Large intestine (tissue), 3 donors: ENCODE data around the gene WDR41. TPM values are rescaled to one million over a fixed set of nuclear protein-coding genes. Genes with fewer than 3 reads are reported as not detected.
"Not testable (repeated sequence)": the region's sequence is repeated elsewhere in the genome, so short reads cannot be mapped to it uniquely, and the experiment has no call there.

Source experiments
- DNase-seq, 2 donors: peaks; one replicate each; pipeline versions ENCODE4 v3.0.0 to v3.0.0-alpha.2; 2013
- H3K27ac ChIP-seq: one replicate; pipeline ENCODE4 v1.5.1; 2013; ENCODE audit warnings: low read length
- H3K27me3 ChIP-seq: 2 replicates; pipeline ENCODE4 v1.6.1; 2013; ENCODE audit warnings: low read length; ENCODE audit not compliant: control insufficient read depth, insufficient read depth
- H3K36me3 ChIP-seq: 2 replicates; pipeline ENCODE4 v1.6.1; 2013; ENCODE audit warnings: low read length; ENCODE audit not compliant: control insufficient read depth, insufficient read depth
- H3K4me1 ChIP-seq: one replicate; pipeline ENCODE4 v1.6.1; 2013; ENCODE audit warnings: low read length; ENCODE audit not compliant: control insufficient read depth, insufficient read depth
- H3K4me3 ChIP-seq: one replicate; pipeline ENCODE4 v1.5.1; 2013; ENCODE audit warnings: low read length
- H3K9me3 ChIP-seq: one replicate; pipeline ENCODE4 v1.6.1; 2013; ENCODE audit warnings: mild to moderate bottlenecking, low read depth, low read length, moderate library complexity; ENCODE audit not compliant: control insufficient read depth
- WGBS: methylation state at CpG from one replicate; pipeline ENCODE4 v1.1.5; 2013; ENCODE audit warnings: low lambda C conversion rate; ENCODE audit not compliant: insufficient coverage; 5-methylcytosine and 5-hydroxymethylcytosine counted together
- polyA plus RNA-seq: library from polyadenylated mRNA; unstranded; fragments of 120-200 nt; gene quantifications from one replicate; pipeline ENCODE4 v1.2.1, GENCODE V29; 2013

The WDR41 gene
- polyA plus RNA-seq, 1 donor = 32.2 TPM

DNA sequence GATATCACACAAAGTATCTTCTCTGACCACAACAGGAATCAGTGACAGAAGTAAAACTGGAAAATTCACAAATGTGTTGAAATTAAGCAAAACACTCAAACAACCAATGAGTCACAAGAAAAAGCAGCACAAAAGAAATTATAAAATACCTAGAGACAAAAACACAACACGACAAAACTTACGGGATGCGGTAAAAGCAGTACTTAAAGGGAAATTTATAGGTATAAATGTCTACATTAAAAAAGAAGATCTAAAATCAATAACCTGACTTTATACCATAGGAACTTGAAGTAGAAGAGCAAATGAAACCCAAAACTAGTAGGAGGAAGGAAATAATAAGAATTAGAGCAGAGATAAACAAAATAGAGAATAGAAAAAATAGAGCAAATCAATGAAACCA is 2.8 kb upstream of the WDR41 start:
- H3K27me3 ChIP-seq = peaks cover 2% of the 10 kb centered on the region
- H3K4me3 ChIP-seq = no peak overlapping the region
- WGBS = 100% methylated on average over 2 of the region's 3 CpGs
- no peaks in the 10 kb centered on the region for H3K36me3 ChIP-seq
- no peak overlapping the region for H3K27ac ChIP-seq
- DNase-seq = no peak
- no peaks in the 10 kb centered on the region for H3K9me3 ChIP-seq
- H3K4me1 ChIP-seq = no peaks in the 10 kb centered on the region

DNA sequence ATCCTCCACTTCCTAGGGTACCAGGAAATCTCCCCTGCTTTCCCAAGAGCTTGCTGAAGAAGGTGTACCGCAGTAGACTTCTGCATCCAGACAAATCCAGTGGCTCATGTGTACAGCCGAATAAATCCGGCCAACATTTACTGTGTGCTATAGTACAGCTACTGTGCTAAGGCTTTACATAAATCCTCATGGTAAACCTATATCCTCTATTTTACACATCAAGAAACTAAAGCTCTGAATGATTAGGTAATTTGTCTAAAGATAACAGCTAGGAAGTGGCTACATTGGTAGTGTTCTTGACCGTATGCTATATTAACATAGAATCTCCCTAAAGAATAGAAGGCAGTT is 511 bp upstream of the WDR41 start:
- H3K4me1 ChIP-seq = no peaks in the 10 kb centered on the region

DNA sequence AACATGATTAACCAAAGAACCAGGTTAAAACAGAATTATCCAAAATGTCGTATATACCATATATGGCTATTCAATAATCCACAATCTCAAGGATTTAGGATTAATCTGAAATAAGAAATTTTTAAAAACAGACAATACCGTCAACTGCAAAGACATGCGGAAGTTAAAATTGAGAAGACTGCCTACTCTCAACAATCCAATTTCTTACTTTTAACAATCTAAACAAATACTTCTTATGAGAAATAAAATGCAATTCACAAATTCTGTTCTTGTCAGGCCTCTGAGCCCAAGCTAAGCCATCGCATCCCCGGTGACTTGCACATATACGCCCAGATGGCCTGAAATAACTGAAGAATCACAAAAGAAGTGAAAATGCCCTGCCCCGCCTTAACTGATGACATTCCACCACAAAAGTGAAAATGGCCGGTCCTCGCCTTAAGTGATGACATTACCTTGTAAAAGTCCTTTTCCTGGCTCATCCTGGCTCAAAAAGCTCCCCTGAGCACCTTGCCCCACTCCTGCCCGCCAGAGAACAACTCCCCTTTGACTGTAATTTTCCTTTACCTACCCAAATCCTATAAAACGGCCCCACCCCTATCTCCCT is 1.3 kb downstream of the WDR41 start:
- not testable (repeated sequence) for H3K4me1 ChIP-seq, H3K9me3 ChIP-seq, H3K36me3 ChIP-seq, H3K27me3 ChIP-seq, H3K27ac ChIP-seq
- peak overlapping the region; percentile 90 for H3K4me3 ChIP-seq
- WGBS = 58% methylated on average over 5 of the region's 11 CpGs
- DNase-seq = peak in 1 of 2 donors; percentile 15

More for the DNA sequence above, 511 bp upstream of the WDR41 start:
- 80% methylated on average over 1 of the region's 4 CpGs for WGBS
- no peak overlapping the region for H3K4me3 ChIP-seq
- H3K27ac ChIP-seq = no peak overlapping the region
- peaks cover 2% of the 10 kb centered on the region for H3K27me3 ChIP-seq
- no peaks in the 10 kb centered on the region for H3K9me3 ChIP-seq
- peaks cover 4% of the 10 kb centered on the region for H3K36me3 ChIP-seq
- DNase-seq = no peak

DNA sequence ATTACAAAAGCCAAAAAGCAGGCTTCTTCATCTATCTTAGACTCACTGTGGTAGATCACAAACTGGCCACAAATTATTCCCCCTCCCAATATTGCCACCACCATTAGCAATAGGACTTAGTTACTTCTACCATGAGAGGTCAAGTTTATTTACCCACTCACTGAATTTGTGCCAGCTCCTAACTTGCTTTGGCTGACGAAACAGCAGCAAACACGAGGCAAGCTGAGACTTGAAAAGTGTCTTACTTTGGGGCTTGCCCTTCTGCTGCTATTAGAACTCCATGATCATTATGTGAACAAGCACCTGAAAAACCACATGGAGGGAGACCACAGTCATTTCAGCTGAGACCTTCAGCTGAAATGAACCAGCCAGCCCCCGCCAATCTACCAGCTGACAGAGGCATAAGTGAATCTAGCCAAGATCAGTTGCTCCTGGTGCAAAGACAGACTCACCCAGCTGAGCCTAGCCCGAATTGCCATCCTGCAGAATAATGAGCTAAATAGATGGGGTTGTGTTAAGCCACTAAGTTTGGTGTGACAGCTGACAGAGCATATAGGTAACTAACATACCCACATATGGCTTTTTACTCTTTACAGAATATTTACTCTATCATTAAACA is 5.7 kb downstream of the WDR41 start:
- H3K4me3 ChIP-seq = no peak overlapping the region
- no peaks in the 10 kb centered on the region for H3K4me1 ChIP-seq
- H3K27me3 ChIP-seq = no peaks in the 10 kb centered on the region
- WGBS = no CpG with 5 or more reads among the region's 4 CpGs
- peaks cover 20% of the 10 kb centered on the region for H3K36me3 ChIP-seq
- H3K27ac ChIP-seq = no peak overlapping the region
- no peak for DNase-seq
- no peaks in the 10 kb centered on the region for H3K9me3 ChIP-seq

DNA sequence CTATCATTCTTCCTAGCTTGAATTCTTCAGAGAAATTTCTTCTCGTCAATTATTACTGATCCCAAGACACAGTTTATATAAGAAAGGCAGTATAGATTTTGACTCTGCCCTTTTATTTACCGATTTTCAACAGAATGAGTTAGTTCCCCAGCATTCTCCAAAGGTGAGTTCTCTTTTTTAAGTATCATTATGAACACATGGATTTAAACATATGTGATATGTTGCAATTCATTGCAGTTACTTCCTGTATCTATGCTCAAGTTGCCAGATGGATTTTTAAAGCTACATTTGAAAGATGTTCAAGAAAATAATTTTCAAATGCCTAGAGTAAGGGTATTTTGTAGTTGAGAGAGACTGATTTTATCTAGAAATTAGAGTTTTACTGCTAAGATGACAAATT is 8.4 kb downstream of the WDR41 start:
- H3K27me3 ChIP-seq = no peaks in the 10 kb centered on the region
- no peaks in the 10 kb centered on the region for H3K9me3 ChIP-seq
- no peak for DNase-seq
- WGBS = no CpG with 5 or more reads among the region's 2 CpGs
- no peaks in the 10 kb centered on the region for H3K4me1 ChIP-seq
- H3K4me3 ChIP-seq = no peak overlapping the region
- no peak overlapping the region for H3K27ac ChIP-seq
- peaks cover 20% of the 10 kb centered on the region for H3K36me3 ChIP-seq

DNA sequence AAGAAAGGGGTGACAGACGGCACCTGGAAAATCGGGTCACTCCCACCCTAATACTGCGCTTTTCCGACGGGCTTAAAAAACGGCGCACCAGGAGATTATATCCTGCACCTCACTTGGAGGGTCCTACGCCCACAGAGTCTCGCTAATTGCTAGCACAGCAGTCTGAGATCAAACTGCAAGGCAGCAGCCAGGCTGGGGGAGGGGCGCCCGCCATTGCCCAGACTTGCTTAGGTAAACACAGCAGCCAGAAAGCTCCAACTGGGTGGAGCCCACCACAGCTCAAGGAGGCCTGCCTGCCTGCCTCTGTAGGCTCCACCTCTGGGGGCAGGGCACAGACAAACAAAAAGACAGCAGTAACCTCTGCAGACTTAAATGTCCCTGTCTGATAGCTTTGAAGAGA is 17.1 kb downstream of the WDR41 start:
- not testable (repeated sequence) for H3K4me1 ChIP-seq, H3K27me3 ChIP-seq, DNase-seq, H3K9me3 ChIP-seq, H3K4me3 ChIP-seq, H3K27ac ChIP-seq, H3K36me3 ChIP-seq
- WGBS = no CpG with 5 or more reads among the region's 11 CpGs

DNA sequence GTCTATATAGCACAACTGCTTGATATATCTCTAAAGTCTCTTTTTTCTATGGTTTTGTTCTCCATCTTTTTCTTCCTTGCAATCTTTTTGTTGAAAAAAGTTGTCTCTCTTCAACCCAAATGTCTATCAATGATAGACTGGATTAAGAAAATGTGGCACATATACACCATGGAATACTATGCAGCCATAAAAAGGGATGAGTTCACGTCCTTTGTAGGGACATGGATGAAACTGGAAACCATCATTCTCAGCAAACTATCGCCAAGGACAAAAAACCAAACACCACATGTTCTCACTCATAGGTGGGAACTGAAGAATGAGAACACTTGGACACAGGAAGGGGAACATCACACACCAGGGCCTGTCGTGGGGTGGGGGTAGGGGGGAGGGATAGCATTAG is 23.2 kb downstream of the WDR41 start:
- H3K4me1 ChIP-seq, H3K36me3 ChIP-seq, DNase-seq, H3K27me3 ChIP-seq, H3K27ac ChIP-seq, H3K9me3 ChIP-seq, H3K4me3 ChIP-seq: not testable (repeated sequence)
- no CpG with 5 or more reads among the region's 3 CpGs for WGBS

DNA sequence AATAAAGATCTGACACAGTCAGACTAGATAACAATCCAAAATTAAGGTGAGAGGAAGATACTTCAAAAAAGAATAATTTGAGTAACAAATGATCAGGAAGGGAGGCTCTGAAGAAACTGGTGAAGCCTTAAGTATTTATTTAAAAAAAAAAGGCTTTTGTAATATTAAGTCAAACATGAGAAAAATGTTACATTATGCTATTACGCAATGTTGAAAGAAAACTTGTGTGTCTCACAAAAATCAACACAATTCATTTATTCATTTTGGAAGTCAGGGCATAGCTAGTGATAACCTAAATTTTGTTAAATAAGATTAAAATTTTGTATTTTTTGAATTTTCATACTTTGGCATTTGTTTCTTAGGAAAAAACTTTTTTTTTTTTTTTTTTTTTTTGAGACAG is 28.2 kb downstream of the WDR41 start:
- H3K27me3 ChIP-seq = no peaks in the 10 kb centered on the region
- 86% methylated on average over 1 of the region's 1 CpG for WGBS
- peaks cover 5% of the 10 kb centered on the region for H3K36me3 ChIP-seq
- no peak overlapping the region for H3K4me3 ChIP-seq
- no peaks in the 10 kb centered on the region for H3K9me3 ChIP-seq
- DNase-seq = no peak
- no peaks in the 10 kb centered on the region for H3K4me1 ChIP-seq
- H3K27ac ChIP-seq = no peak overlapping the region

DNA sequence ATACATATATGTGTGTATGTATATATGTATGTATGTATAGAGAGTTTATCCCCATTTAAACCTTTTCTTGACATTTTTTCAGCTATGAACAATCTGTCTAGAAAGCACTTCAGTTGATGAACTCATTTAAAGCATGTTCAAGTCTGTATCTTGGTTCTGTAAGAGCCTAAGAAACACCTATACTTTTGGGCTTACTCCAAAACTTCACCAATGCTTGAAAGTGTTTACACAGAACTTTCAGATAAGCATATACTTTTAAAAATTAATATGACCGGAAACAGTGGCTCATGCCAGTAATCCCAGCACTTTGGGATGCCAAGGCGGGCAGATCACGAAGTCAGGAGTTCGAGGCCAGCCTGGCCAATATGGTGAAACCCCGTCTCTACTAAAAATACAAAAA is 30.8 kb downstream of the WDR41 start:
- H3K4me3 ChIP-seq = no peak overlapping the region
- no peaks in the 10 kb centered on the region for H3K4me1 ChIP-seq
- no peak for DNase-seq
- H3K27me3 ChIP-seq = no peaks in the 10 kb centered on the region
- no peaks in the 10 kb centered on the region for H3K9me3 ChIP-seq
- H3K27ac ChIP-seq = no peak overlapping the region
- H3K36me3 ChIP-seq = peaks cover 5% of the 10 kb centered on the region
- WGBS = no CpG with 5 or more reads among the region's 5 CpGs

DNA sequence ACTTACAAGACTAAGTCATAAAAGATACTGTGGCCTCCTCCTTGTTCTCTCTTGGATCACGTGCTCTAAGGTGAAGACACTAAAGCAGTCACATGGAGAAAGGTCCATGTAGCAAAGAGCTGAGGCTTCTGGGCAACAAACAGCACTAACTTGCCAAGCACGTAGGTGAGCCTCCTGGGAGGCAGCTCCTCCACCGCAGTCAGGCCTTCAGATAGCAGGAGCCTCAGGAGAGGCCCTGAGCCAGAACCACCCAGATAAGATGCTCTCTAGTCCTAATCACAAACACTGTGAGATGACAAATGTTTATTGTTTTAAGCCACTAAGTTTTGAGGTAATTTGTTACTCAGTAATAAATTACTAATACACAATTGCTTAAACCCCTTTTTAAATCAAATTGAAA is 38.0 kb downstream of the WDR41 start:
- WGBS = no CpG with 5 or more reads among the region's 3 CpGs
- DNase-seq = no peak
- no peak overlapping the region for H3K27ac ChIP-seq

DNA sequence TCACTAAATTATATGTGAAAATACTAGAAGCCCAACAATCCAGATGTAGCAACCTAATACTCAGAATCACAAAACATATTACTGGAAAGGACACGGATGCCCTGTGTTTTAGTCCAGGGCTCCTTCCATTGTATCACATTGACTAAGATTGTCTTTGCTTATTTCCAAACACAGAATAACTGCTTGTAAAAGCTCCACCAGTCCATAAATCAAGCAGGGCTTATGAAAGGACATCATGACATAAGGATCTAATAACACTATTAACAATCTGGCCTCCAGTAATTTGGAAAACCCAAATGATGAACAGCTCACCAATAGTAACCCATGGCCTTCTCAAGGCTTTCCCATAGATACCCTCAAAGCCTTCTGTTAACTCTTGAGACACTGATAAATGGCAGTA is 39.8 kb downstream of the WDR41 start:
- no peak overlapping the region for H3K27ac ChIP-seq
- no peak for DNase-seq
- peaks cover 27% of the 10 kb centered on the region for H3K36me3 ChIP-seq
- H3K4me3 ChIP-seq = no peak overlapping the region
- no CpG with 5 or more reads among the region's 1 CpG for WGBS
- H3K9me3 ChIP-seq = peaks cover 2% of the 10 kb centered on the region
- H3K27me3 ChIP-seq = no peaks in the 10 kb centered on the region
- H3K4me1 ChIP-seq = no peaks in the 10 kb centered on the region

More for the DNA sequence above, 38.0 kb downstream of the WDR41 start:
- Histone ChIP-seq H3K27me3 (no peaks in the 10 kb centered on the region), H3K9me3 (no peaks in the 10 kb centered on the region), H3K4me3 (no peak overlapping the region), H3K4me1 (no peaks in the 10 kb centered on the region), H3K36me3 (peaks cover 13% of the 10 kb centered on the region)
